Endothelial cell of umbilical vein (primary cell): ENCODE measurements around the gene POU6F2. TPM values are rescaled to one million over a fixed set of nuclear protein-coding genes. Genes with fewer than 3 reads are reported as not detected.

Experiments used
- BruUV-seq: library from RNA; stranded (reverse); fragments of 400-500 nt; replicated peaks from 2 replicates; lab custom pipeline; 2021; lab: Mats Ljungman, UMichigan
- CTCF ChIA-PET: fragments of 300-600, 350-600 bp; sonication (Branson Sonifier 250); formaldehyde crosslinking; loops from one replicate; lab custom pipeline; 2021; ENCODE audit warnings: antibody characterized with exemption, inconsistent platforms; lab: Charles Lee
- POLR2A ChIA-PET: fragments of 300-600, 350-600 bp; sonication (Branson Sonifier 250); formaldehyde crosslinking; loops from one replicate; lab custom pipeline; 2021; ENCODE audit warnings: antibody characterized with exemption, inconsistent platforms; lab: Charles Lee
- DNase-seq: peaks from one replicate; pipeline ENCODE4 v3.0.0-alpha.2; 2011; ENCODE audit warnings: low read depth, low spot score
- FAIRE-seq: peaks from 2 replicates; lab custom pipeline; 2011; peaks lifted over from hg19 to GRCh38; lab: Jason Lieb, UNC
- H2AFZ ChIP-seq: 2 replicates; pipeline ENCODE4 v1.6.0; 2012; ENCODE audit warnings: low read depth, low read length, control low read depth, inconsistent platforms
- H3K27ac ChIP-seq: 2 replicates; pipeline ENCODE4 v1.5.1; 2011; ENCODE audit warnings: low read depth, mild to moderate bottlenecking, control low read depth, low read length, moderate library complexity; ENCODE audit not compliant: insufficient read depth
- H3K27me3 ChIP-seq, 2 experiments: 2 replicates each; pipeline versions ENCODE4 v1.6.0 to v1.6.1; 2011; ENCODE audit warnings: low read length in 2 of 2, mixed read lengths in 1 of 2; ENCODE audit not compliant: control insufficient read depth in 2 of 2, insufficient read depth in 2 of 2
- H3K36me3 ChIP-seq, 2 experiments: 2 replicates in 1 of 2; 3 replicates in 1 of 2; pipeline ENCODE4 v1.5.1; 2011; ENCODE audit warnings: low read length in 2 of 2, mild to moderate bottlenecking in 1 of 2, moderate library complexity in 1 of 2; ENCODE audit not compliant: control insufficient read depth in 2 of 2, insufficient read depth in 2 of 2; ENCODE audit errors: extremely low read depth in 1 of 2
- H3K4me1 ChIP-seq: 3 replicates; pipeline ENCODE4 v1.5.1; 2011; ENCODE audit warnings: mild to moderate bottlenecking, low read length; ENCODE audit not compliant: control insufficient read depth, insufficient read depth; ENCODE audit errors: extremely low read depth
- H3K4me2 ChIP-seq: 2 replicates; pipeline ENCODE4 v1.6.1; 2011; ENCODE audit warnings: low read length, control low read depth, mixed read lengths; ENCODE audit not compliant: insufficient read depth
- H3K4me3 ChIP-seq, 3 experiments: fragments of 200-600 bp in 1 of 3; sonication (generic), shearing (Covaris generic) in 1 of 3; replicated peaks in 1 of 3; 2 replicates each; pipeline ENCODE4 v1.5.1; 2011 to 2016; ENCODE audit warnings: control low read depth in 3 of 3, low read length in 3 of 3, mild to moderate bottlenecking in 2 of 3, inconsistent platforms in 1 of 3, low read depth in 1 of 3, moderate library complexity in 1 of 3; ENCODE audit not compliant: insufficient read depth in 1 of 3
- H3K79me2 ChIP-seq: 2 replicates; pipeline ENCODE4 v1.6.0; 2012; ENCODE audit warnings: low read length, inconsistent platforms; ENCODE audit not compliant: control insufficient read depth, insufficient read depth
- H3K9ac ChIP-seq: replicated peaks from 2 replicates; pipeline ENCODE3; 2011; ENCODE audit warnings: low read length, control low read depth; ENCODE audit not compliant: insufficient read depth; ENCODE audit errors: extremely low read depth
- H3K9me1 ChIP-seq: replicated peaks from 3 replicates; pipeline ENCODE4 v1.6.0; 2011; ENCODE audit warnings: mild to moderate bottlenecking, low read length; ENCODE audit not compliant: control insufficient read depth, insufficient read depth; ENCODE audit errors: extremely low read depth
- H3K9me3 ChIP-seq: replicated peaks from 2 replicates; pipeline ENCODE4 v1.5.1; 2012; ENCODE audit warnings: low read length, inconsistent platforms; ENCODE audit not compliant: control insufficient read depth, insufficient read depth
- H4K20me1 ChIP-seq: replicated peaks from 2 replicates; pipeline ENCODE3; 2011; ENCODE audit warnings: mild to moderate bottlenecking, low read length; ENCODE audit not compliant: control insufficient read depth, insufficient read depth; ENCODE audit errors: extremely low read depth
- EZH2 ChIP-seq: IDR thresholded peaks from 2 replicates; pipeline ENCODE4 v1.6.1; 2012; ENCODE audit warnings: borderline replicate concordance, low read depth, mild to moderate bottlenecking, moderate library complexity, low read length, inconsistent platforms; ENCODE audit not compliant: severe bottlenecking
- FOS ChIP-seq: IDR thresholded peaks from 2 replicates; pipeline ENCODE4 v1.6.1; 2011; ENCODE audit warnings: mild to moderate bottlenecking, low read length, moderate library complexity, borderline replicate concordance; ENCODE audit not compliant: insufficient read depth
- GATA2 ChIP-seq: IDR thresholded peaks from 2 replicates; pipeline ENCODE4 v1.7.0; 2011; ENCODE audit warnings: low read depth, mild to moderate bottlenecking, moderate library complexity, mixed read lengths, low read length; ENCODE audit not compliant: insufficient read length, insufficient read depth
- JUN ChIP-seq: IDR thresholded peaks from 2 replicates; pipeline ENCODE4 v1.6.1; 2011; ENCODE audit warnings: borderline replicate concordance, low read depth; ENCODE audit not compliant: insufficient read length, insufficient read depth
- MAX ChIP-seq: IDR thresholded peaks from 2 replicates; pipeline ENCODE4 v1.6.1; 2011; ENCODE audit not compliant: insufficient read depth, insufficient read length
- MYC ChIP-seq: IDR thresholded peaks from one replicate; pipeline ENCODE4 v1.6.1; 2011; ENCODE audit warnings: mild to moderate bottlenecking, low read depth, low read length
- POLR2A ChIP-seq: IDR thresholded peaks from 2 replicates; pipeline ENCODE4 v1.6.1; 2012; ENCODE audit warnings: low read depth, mild to moderate bottlenecking, control low read depth, low read length
- POLR2AphosphoS5 ChIP-seq: IDR thresholded peaks from 2 replicates; pipeline ENCODE4 v1.6.1; 2012; ENCODE audit warnings: low read depth, mild to moderate bottlenecking, control low read depth, low read length, moderate library complexity; ENCODE audit not compliant: insufficient read depth
- dilution Hi-C: fragments of 300-500 bp; cut with MboI; formaldehyde crosslinking; loops from one replicate; pipeline ENCODE4 v1.15.0; 2019; ENCODE audit warnings: low sequenced_read_pairs; ENCODE audit not compliant: extremely low pct_ligation_motif_present
- intact Hi-C: fragments of 100-400 bp; cut with micrococcal nuclease; formaldehyde crosslinking; loops from one replicate; pipeline ENCODE4 v1.10.0; 2022
- polyA plus RNA-seq, 4 experiments: library from polyadenylated mRNA; depleted of rRNA in 3 of 4; stranded (reverse) in 3 of 4; unstranded in 1 of 4; fragments of >200 nt; gene quantifications; 2 replicates each; pipeline versions ENCODE4 v1.2.1 to v1.2.3, GENCODE V29; 2011 to 2012; ENCODE audit warnings: missing spikeins in 1 of 4
- total RNA-seq: library from RNA; stranded (reverse); gene quantifications from 2 replicates; pipeline ENCODE4 v1.2.3, GENCODE V29; 2021
- TF ChIP-seq, protein P1 (sequence below), 2 donors: IDR thresholded peaks; 1 replicate in 1 of 2; 2 replicates in 1 of 2; pipeline ENCODE4 v1.5.1; 2011; ENCODE audit warnings: low read length in 2 of 2, mild to moderate bottlenecking in 2 of 2, moderate library complexity in 2 of 2, control low read depth in 1 of 2, inconsistent platforms in 1 of 2, low read depth in 1 of 2; ENCODE audit not compliant: insufficient read depth in 1 of 2; ENCODE audit errors: extremely low read depth in 1 of 2

Gene POU6F2
- total and polyA plus RNA-seq, 2 donors (not counting 3 experiments of a cell fraction or from before 2014, with no cell fraction given) = 0.29 TPM; not detected in 1

DNA sequence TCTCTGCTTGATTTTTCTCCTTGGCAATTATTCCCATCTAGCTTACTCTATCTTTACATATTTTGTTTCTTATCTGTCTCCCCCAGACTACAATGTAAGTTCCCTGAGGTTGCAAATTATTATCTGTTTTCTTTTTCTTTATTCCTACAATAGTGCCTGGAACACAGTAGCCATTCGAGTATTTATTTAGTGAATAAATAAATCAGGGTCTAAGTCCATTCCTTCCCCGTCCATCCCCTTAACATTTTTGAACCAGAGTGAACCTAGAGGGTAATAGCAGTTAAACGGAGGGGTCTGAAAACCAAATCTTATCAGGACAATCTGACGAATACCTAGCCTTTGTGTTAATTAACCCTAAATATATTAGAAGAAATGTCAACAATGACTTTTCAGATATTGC, 335.7 kb downstream of the POU6F2 start:
- TF ChIP-seq FOS (no peak), POLR2A (no peak), MAX (no peak), EZH2 (no peak), GATA2 (no peak), POLR2AphosphoS5 (no peak), JUN (no peak), MYC (no peak)
- TF ChIP-seq, protein P1, sequence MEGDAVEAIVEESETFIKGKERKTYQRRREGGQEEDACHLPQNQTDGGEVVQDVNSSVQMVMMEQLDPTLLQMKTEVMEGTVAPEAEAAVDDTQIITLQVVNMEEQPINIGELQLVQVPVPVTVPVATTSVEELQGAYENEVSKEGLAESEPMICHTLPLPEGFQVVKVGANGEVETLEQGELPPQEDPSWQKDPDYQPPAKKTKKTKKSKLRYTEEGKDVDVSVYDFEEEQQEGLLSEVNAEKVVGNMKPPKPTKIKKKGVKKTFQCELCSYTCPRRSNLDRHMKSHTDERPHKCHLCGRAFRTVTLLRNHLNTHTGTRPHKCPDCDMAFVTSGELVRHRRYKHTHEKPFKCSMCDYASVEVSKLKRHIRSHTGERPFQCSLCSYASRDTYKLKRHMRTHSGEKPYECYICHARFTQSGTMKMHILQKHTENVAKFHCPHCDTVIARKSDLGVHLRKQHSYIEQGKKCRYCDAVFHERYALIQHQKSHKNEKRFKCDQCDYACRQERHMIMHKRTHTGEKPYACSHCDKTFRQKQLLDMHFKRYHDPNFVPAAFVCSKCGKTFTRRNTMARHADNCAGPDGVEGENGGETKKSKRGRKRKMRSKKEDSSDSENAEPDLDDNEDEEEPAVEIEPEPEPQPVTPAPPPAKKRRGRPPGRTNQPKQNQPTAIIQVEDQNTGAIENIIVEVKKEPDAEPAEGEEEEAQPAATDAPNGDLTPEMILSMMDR (IDR thresholded peaks at IDR 0.05; ENCODE audit: extremely low read depth in 1 of 2, insufficient read depth in 1 of 2, low read depth in 1 of 2, low read length in 2 of 2) = no peak
- ChIA-PET CTCF (no interaction called here), POLR2A (no interaction called here)
- H3K9ac ChIP-seq = no peak overlapping the region
- no peak overlapping the region for H2AFZ ChIP-seq
- FAIRE-seq (no peak), DNase-seq (no peak)
- H3K36me3 ChIP-seq = no peaks in the 10 kb centered on the region
- H3K9me3 ChIP-seq = no peaks in the 10 kb centered on the region
- dilution Hi-C loops = no loop called here
- intact Hi-C loops = no loop called here
- peaks cover 2 to 3% of the 10 kb centered on the region in 2 experiments for H3K27me3 ChIP-seq
- no peak overlapping the region for H3K4me3 ChIP-seq
- BruUV-seq = no TSS peak
- H3K4me1 ChIP-seq = no peaks in the 10 kb centered on the region
- no peak overlapping the region for H3K27ac ChIP-seq
- H4K20me1 ChIP-seq = no peaks in the 10 kb centered on the region
- no peaks in the 10 kb centered on the region for H3K9me1 ChIP-seq
- H3K79me2 ChIP-seq = no peaks in the 10 kb centered on the region
- H3K4me2 ChIP-seq = no peak overlapping the region
